ENCODE data around the gene SIGLEC11. TPM values are rescaled to one million over a fixed set of nuclear protein-coding genes. Genes with fewer than 3 reads are reported as not detected.

Gene SIGLEC11
- polyA plus RNA-seq, 2 of the 4 experiments (the other 2 are of a cell fraction), result not detected

DNA sequence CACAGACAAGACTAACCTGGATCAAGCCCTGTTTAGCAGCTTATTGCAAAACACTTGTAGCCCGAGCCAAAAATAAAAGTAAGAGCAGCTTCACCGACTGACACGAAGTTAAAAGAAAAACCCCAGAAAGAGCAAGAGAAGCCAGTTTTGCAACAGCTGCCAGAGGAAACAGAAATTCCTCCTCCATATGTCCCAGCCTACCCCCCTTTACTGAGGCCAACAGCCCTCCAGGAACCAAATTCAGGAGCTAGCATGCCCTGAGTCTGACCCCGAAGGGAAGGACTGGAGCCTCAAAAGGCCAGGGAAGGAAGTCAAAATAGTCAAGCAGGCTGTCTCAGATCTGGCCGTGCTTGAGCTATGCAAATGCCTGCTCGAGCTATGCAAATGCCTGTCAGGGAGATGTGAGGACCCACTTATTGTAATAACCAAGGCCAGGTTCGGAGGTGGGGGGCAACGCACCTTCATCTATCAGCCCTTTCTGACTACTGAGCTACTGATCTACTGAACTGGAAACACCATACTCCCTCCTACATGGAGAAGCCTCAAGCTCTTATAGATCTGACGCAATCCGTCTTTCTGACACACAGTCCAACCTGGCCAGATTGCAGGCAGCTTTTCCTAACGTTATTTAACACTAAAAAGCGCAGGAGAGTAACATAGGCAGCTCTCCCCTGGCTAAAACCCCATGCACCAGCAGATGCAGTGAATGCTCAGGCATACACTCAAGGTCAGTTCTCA is 6.7 kb downstream of the SIGLEC11 start:
- no peak for FAIRE-seq
- no peak for ATAC-seq
- DNase-seq (ENCODE audit: low read depth in 1 of 2, low spot score in 1 of 2), result no peak
- no peak overlapping the region for H3K4me3 ChIP-seq
- H3K9me3 ChIP-seq, result no peaks in the 10 kb centered on the region
- CTCF ChIA-PET, result interaction anchor here (0.6 to 10.7 kb wide), 10 partner anchors 11 to 273 kb away, joined by 3 to 121 read pairs (median 4); no protein-coding TSS in a partner anchor
- 43% methylated on average over 12 of the region's 12 CpGs for WGBS (ENCODE audit: missing lambda C conversion rate)
- no peak overlapping the region for H3K4me2 ChIP-seq
- H3K4me1 ChIP-seq, result no peaks in the 10 kb centered on the region
- POLR2A ChIA-PET, result interaction anchor here (2.5 kb wide), 1 partner anchor 24 kb away, joined by 9 read pairs; the partner anchor contains the start of gene NUP62
- TF ChIP-seq, protein P1, sequence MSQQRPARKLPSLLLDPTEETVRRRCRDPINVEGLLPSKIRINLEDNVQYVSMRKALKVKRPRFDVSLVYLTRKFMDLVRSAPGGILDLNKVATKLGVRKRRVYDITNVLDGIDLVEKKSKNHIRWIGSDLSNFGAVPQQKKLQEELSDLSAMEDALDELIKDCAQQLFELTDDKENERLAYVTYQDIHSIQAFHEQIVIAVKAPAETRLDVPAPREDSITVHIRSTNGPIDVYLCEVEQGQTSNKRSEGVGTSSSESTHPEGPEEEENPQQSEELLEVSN (IDR thresholded peaks at IDR 0.05; ENCODE audit: borderline replicate concordance, low read depth), result no peak
- no peak for TF ChIP-seq BHLHE40 (IDR thresholded peaks at IDR 0.05; ENCODE audit: low read depth, low read length)
- H3K27ac ChIP-seq, result no peak overlapping the region

DNA sequence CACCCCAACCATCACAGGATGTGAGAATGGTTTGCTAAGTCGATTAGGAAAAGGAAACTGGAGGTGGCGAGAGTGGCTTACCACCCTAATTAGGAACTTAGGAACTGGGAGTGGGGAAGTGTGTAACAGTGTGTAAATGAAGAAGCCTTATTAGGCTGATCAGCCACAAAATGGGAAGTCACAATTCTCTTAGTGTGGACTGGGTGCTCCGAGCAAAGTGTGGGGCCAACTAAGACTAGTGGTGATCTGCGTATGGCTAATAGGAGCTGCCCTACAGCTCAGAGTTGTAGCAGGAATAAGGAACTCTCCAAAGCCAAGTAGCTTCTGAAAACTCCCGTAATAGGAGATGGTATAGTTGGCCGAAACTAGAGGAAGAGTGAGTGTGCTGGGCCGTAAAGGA is 7.6 kb downstream of the SIGLEC11 start:
- H3K27ac ChIP-seq, result no peak overlapping the region
- ChIA-PET CTCF (interaction anchor here (0.9 to 10.7 kb wide), 7 partner anchors 13 to 183 kb away, joined by 3 to 121 read pairs (median 4); no protein-coding TSS in a partner anchor), POLR2A (interaction anchor here (2.5 kb wide), 1 partner anchor 24 kb away, joined by 9 read pairs; the partner anchor contains the start of gene NUP62)
- ATAC-seq (no peak), FAIRE-seq (no peak), DNase-seq (ENCODE audit: low read depth in 1 of 2, low spot score in 1 of 2) (no peak)
- TF ChIP-seq, protein P2, sequence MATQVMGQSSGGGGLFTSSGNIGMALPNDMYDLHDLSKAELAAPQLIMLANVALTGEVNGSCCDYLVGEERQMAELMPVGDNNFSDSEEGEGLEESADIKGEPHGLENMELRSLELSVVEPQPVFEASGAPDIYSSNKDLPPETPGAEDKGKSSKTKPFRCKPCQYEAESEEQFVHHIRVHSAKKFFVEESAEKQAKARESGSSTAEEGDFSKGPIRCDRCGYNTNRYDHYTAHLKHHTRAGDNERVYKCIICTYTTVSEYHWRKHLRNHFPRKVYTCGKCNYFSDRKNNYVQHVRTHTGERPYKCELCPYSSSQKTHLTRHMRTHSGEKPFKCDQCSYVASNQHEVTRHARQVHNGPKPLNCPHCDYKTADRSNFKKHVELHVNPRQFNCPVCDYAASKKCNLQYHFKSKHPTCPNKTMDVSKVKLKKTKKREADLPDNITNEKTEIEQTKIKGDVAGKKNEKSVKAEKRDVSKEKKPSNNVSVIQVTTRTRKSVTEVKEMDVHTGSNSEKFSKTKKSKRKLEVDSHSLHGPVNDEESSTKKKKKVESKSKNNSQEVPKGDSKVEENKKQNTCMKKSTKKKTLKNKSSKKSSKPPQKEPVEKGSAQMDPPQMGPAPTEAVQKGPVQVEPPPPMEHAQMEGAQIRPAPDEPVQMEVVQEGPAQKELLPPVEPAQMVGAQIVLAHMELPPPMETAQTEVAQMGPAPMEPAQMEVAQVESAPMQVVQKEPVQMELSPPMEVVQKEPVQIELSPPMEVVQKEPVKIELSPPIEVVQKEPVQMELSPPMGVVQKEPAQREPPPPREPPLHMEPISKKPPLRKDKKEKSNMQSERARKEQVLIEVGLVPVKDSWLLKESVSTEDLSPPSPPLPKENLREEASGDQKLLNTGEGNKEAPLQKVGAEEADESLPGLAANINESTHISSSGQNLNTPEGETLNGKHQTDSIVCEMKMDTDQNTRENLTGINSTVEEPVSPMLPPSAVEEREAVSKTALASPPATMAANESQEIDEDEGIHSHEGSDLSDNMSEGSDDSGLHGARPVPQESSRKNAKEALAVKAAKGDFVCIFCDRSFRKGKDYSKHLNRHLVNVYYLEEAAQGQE (IDR thresholded peaks at IDR 0.05), result no peak
- TF ChIP-seq RNF2 (IDR thresholded peaks at IDR 0.05; ENCODE audit: borderline replicate concordance, low read depth) (no peak), NFE2L2 (conservative IDR thresholded peaks at IDR 0.05; ENCODE audit: low read length) (no peak), ZNF302 (CRISPR knock-in tag; IDR thresholded peaks at IDR 0.05) (no peak), FOSB (CRISPR knock-in tag; IDR thresholded peaks at IDR 0.05) (no peak), FOSL2 (IDR thresholded peaks at IDR 0.05) (no peak), FOSL2 (CRISPR knock-in tag; IDR thresholded peaks at IDR 0.05) (no peak), JUNB (IDR thresholded peaks at IDR 0.05) (no peak), POLR2AphosphoS2 (conservative IDR thresholded peaks at IDR 0.05; ENCODE audit: low read length) (no peak), SREBF2 (IDR thresholded peaks at IDR 0.05) (no peak), CHD4 (IDR thresholded peaks at IDR 0.05; ENCODE audit: borderline replicate concordance) (no peak), POLR2A (IDR thresholded peaks at IDR 0.05; ENCODE audit: low read length) (no peak), EHF (CRISPR knock-in tag; IDR thresholded peaks at IDR 0.05) (no peak), ESRRA (IDR thresholded peaks at IDR 0.05; ENCODE audit: borderline replicate concordance, low read length) (no peak), KDM1A (IDR thresholded peaks at IDR 0.05; ENCODE audit: low read depth) (no peak)
- H3K4me3 ChIP-seq, result no peak overlapping the region
- no peaks in the 10 kb centered on the region for H3K9me3 ChIP-seq
- no peak overlapping the region for H3K4me2 ChIP-seq
- no peaks in the 10 kb centered on the region for H3K4me1 ChIP-seq
- WGBS (ENCODE audit: missing lambda C conversion rate), result 77% methylated on average over 7 of the region's 7 CpGs

DNA sequence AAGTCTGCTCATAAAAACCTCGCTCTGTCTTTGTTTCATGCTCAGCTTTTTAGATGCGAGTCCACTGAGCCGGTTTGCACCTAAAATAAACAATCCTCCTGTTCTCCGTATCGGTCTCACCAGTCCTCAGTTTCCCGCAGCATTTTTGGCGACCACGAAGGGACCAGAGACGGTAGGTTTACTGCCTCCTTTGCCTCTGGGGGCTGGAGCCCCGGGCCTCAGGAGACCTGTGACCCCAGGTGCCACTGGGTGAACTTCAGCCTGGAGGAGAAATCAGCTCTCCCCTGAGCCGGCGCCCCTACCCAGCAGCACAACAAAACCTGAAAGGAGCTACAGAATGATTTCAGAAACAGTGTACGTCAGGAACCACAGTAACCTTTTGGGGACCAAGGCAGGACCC is 8.1 kb downstream of the SIGLEC11 start:
- Histone ChIP-seq H3K9me3 (no peaks in the 10 kb centered on the region), H3K4me3 (no peak overlapping the region), H3K27ac (no peak overlapping the region), H3K4me1 (no peaks in the 10 kb centered on the region), H3K4me2 (no peak overlapping the region)
- ATAC-seq, result no peak
- no peak for DNase-seq (ENCODE audit: low read depth in 1 of 2, low spot score in 1 of 2)
- WGBS (ENCODE audit: missing lambda C conversion rate), result 68% methylated on average over 13 of the region's 13 CpGs
- TF ChIP-seq ZNF302 (CRISPR knock-in tag; IDR thresholded peaks at IDR 0.05) (no peak), GATA3 (IDR thresholded peaks at IDR 0.05; ENCODE audit: borderline replicate concordance) (no peak), KDM1A (IDR thresholded peaks at IDR 0.05; ENCODE audit: low read depth) (no peak), MAFK (IDR thresholded peaks at IDR 0.05; ENCODE audit: partially characterized antibody) (no peak), RNF2 (IDR thresholded peaks at IDR 0.05; ENCODE audit: borderline replicate concordance, low read depth) (no peak), TP53 (CRISPR knock-in tag; IDR thresholded peaks at IDR 0.05) (no peak), NR3C1 (IDR thresholded peaks at IDR 0.05) (no peak)
- TF ChIP-seq, protein P3, sequence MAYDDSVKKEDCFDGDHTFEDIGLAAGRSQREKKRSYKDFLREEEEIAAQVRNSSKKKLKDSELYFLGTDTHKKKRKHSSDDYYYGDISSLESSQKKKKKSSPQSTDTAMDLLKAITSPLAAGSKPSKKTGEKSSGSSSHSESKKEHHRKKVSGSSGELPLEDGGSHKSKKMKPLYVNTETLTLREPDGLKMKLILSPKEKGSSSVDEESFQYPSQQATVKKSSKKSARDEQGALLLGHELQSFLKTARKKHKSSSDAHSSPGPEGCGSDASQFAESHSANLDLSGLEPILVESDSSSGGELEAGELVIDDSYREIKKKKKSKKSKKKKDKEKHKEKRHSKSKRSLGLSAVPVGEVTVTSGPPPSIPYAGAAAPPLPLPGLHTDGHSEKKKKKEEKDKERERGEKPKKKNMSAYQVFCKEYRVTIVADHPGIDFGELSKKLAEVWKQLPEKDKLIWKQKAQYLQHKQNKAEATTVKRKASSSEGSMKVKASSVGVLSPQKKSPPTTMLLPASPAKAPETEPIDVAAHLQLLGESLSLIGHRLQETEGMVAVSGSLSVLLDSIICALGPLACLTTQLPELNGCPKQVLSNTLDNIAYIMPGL (CRISPR knock-in tag; IDR thresholded peaks at IDR 0.05; ENCODE audit: borderline replicate concordance), result no peak
- TF ChIP-seq, protein P4, sequence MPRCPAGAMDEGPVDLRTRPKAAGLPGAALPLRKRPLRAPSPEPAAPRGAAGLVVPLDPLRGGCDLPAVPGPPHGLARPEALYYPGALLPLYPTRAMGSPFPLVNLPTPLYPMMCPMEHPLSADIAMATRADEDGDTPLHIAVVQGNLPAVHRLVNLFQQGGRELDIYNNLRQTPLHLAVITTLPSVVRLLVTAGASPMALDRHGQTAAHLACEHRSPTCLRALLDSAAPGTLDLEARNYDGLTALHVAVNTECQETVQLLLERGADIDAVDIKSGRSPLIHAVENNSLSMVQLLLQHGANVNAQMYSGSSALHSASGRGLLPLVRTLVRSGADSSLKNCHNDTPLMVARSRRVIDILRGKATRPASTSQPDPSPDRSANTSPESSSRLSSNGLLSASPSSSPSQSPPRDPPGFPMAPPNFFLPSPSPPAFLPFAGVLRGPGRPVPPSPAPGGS (IDR thresholded peaks at IDR 0.05), result no peak
- TF ChIP-seq, protein P5, sequence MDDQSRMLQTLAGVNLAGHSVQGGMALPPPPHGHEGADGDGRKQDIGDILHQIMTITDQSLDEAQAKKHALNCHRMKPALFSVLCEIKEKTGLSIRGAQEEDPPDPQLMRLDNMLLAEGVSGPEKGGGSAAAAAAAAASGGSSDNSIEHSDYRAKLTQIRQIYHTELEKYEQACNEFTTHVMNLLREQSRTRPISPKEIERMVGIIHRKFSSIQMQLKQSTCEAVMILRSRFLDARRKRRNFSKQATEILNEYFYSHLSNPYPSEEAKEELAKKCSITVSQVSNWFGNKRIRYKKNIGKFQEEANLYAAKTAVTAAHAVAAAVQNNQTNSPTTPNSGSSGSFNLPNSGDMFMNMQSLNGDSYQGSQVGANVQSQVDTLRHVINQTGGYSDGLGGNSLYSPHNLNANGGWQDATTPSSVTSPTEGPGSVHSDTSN (IDR thresholded peaks at IDR 0.05), result no peak
- no peak for FAIRE-seq
- CTCF ChIA-PET, result interaction anchor here (0.9 to 10.7 kb wide), 6 partner anchors 12 to 183 kb away, joined by 3 to 121 read pairs (median 5); no protein-coding TSS in a partner anchor
- POLR2A ChIA-PET, result interaction anchor here (2.5 kb wide), 1 partner anchor 23 kb away, joined by 9 read pairs; the partner anchor contains the start of gene NUP62

Measured in A549 (cell line).